Adipocyte (in vitro differentiated cells): ENCODE measurements around the gene CPZ.

ENCODE experiments used
- DNase-seq: peaks from one replicate; pipeline ENCODE4 v3.0.0-alpha.2; 2015; ENCODE audit warnings: low read depth
- H3K27me3 ChIP-seq: replicated peaks from 2 replicates; pipeline ENCODE4 v1.7.0; 2013; ENCODE audit warnings: mild to moderate bottlenecking, low read length, moderate library complexity; ENCODE audit not compliant: control insufficient read depth, insufficient read depth
- H3K36me3 ChIP-seq: 2 replicates; pipeline ENCODE4 v1.7.0; 2013; ENCODE audit warnings: low read length, mild to moderate bottlenecking, moderate library complexity; ENCODE audit not compliant: control insufficient read depth, insufficient read depth, severe bottlenecking
- H3K4me1 ChIP-seq: 2 replicates; pipeline ENCODE4 v1.7.0; 2013; ENCODE audit warnings: mild to moderate bottlenecking, low read length, moderate library complexity; ENCODE audit not compliant: control insufficient read depth, insufficient read depth
- H3K4me3 ChIP-seq: 2 replicates; pipeline ENCODE4 v1.7.0; 2013; ENCODE audit warnings: mild to moderate bottlenecking, low read length, moderate library complexity
- H3K9ac ChIP-seq: 2 replicates; pipeline ENCODE4 v1.7.0; 2013; ENCODE audit warnings: mild to moderate bottlenecking, low read length, moderate library complexity
- H3K9me3 ChIP-seq: 2 replicates; pipeline ENCODE4 v1.7.0; 2013; ENCODE audit warnings: mild to moderate bottlenecking, low read length, moderate library complexity; ENCODE audit not compliant: control insufficient read depth

The CPZ gene

GRCh38 chr4:8599657-8600056, 7.1 kb downstream of the CPZ start:
- H3K4me3 ChIP-seq: no peak overlapping the region
- peaks cover 9% of the 10 kb centered on the region for H3K4me1 ChIP-seq
- DNase-seq: peak; percentile 71
- H3K9ac ChIP-seq: no peak overlapping the region
- H3K9me3 ChIP-seq: no peaks in the 10 kb centered on the region
- peaks cover 3% of the 10 kb centered on the region for H3K36me3 ChIP-seq
- H3K27me3 ChIP-seq: no peaks in the 10 kb centered on the region

GRCh38 chr4:8600266-8600665, 7.7 kb downstream of the CPZ start:
- H3K4me3 ChIP-seq: no peak overlapping the region
- H3K27me3 ChIP-seq: no peaks in the 10 kb centered on the region
- peaks cover 5% of the 10 kb centered on the region for H3K4me1 ChIP-seq

GRCh38 chr4:8600686-8601085, 8.1 kb downstream of the CPZ start:
- H3K9me3 ChIP-seq: no peaks in the 10 kb centered on the region
- no peak for DNase-seq
- H3K9ac ChIP-seq: no peak overlapping the region
- H3K4me3 ChIP-seq: no peak overlapping the region
- no peaks in the 10 kb centered on the region for H3K27me3 ChIP-seq
- peaks cover 3% of the 10 kb centered on the region for H3K36me3 ChIP-seq
- H3K4me1 ChIP-seq: peaks cover 1% of the 10 kb centered on the region

More at GRCh38 chr4:8600266-8600665, 7.7 kb downstream of the CPZ start:
- Histone ChIP-seq H3K36me3 (peaks cover 3% of the 10 kb centered on the region), H3K9ac (no peak overlapping the region), H3K9me3 (no peaks in the 10 kb centered on the region)
- DNase-seq: no peak

GRCh38 chr4:8601086-8601485, 8.5 kb downstream of the CPZ start:
- no peak for DNase-seq
- Histone ChIP-seq H3K4me1 (no peaks in the 10 kb centered on the region), H3K9me3 (no peaks in the 10 kb centered on the region), H3K27me3 (no peaks in the 10 kb centered on the region), H3K36me3 (peaks cover 3% of the 10 kb centered on the region), H3K4me3 (no peak overlapping the region), H3K9ac (no peak overlapping the region)

GRCh38 chr4:8601556-8601955, 9.0 kb downstream of the CPZ start:
- H3K9ac ChIP-seq: no peak overlapping the region
- H3K4me3 ChIP-seq: no peak overlapping the region
- no peaks in the 10 kb centered on the region for H3K27me3 ChIP-seq

GRCh38 chr4:8602686-8603430, 10.3 kb downstream of the CPZ start:
- no peak overlapping the region for H3K9ac ChIP-seq
- H3K4me1 ChIP-seq: no peaks in the 10 kb centered on the region
- no peak overlapping the region for H3K4me3 ChIP-seq
- DNase-seq: no peak
- H3K9me3 ChIP-seq: no peaks in the 10 kb centered on the region
- H3K27me3 ChIP-seq: no peaks in the 10 kb centered on the region
- peaks cover 9% of the 10 kb centered on the region for H3K36me3 ChIP-seq

More at GRCh38 chr4:8601556-8601955, 9.0 kb downstream of the CPZ start:
- Histone ChIP-seq H3K36me3 (peaks cover 3% of the 10 kb centered on the region), H3K9me3 (no peaks in the 10 kb centered on the region), H3K4me1 (no peaks in the 10 kb centered on the region)
- no peak for DNase-seq

- Histone ChIP-seq H3K27me3 (no peaks in the 10 kb centered on the region), H3K9ac (no peak overlapping the region), H3K4me3 (no peak overlapping the region), H3K9me3 (no peaks in the 10 kb centered on the region), H3K4me1 (no peaks in the 10 kb centered on the region), H3K36me3 (peaks cover 9% of the 10 kb centered on the region)
- no peak for DNase-seq
Observed at GRCh38 chr4:8603931-8604330, 11.4 kb downstream of the CPZ start.

GRCh38 chr4:8605289-8605688, 12.7 kb downstream of the CPZ start:
- Histone ChIP-seq H3K36me3 (peaks cover 9% of the 10 kb centered on the region), H3K9me3 (no peaks in the 10 kb centered on the region), H3K4me3 (no peak overlapping the region), H3K9ac (no peak overlapping the region), H3K27me3 (peaks cover 2% of the 10 kb centered on the region), H3K4me1 (no peaks in the 10 kb centered on the region)
- no peak for DNase-seq

GRCh38 chr4:8606476-8606875, 13.9 kb downstream of the CPZ start:
- H3K9ac ChIP-seq: no peak overlapping the region
- no peak for DNase-seq

GRCh38 chr4:8606966-8607365, 14.4 kb downstream of the CPZ start:
- H3K4me3 ChIP-seq: no peak overlapping the region
- H3K4me1 ChIP-seq: no peaks in the 10 kb centered on the region
- peaks cover 4% of the 10 kb centered on the region for H3K27me3 ChIP-seq
- no peak overlapping the region for H3K9ac ChIP-seq
- no peaks in the 10 kb centered on the region for H3K9me3 ChIP-seq
- peaks cover 9% of the 10 kb centered on the region for H3K36me3 ChIP-seq
- DNase-seq: no peak

More at GRCh38 chr4:8606476-8606875, 13.9 kb downstream of the CPZ start:
- peaks cover 9% of the 10 kb centered on the region for H3K36me3 ChIP-seq
- no peaks in the 10 kb centered on the region for H3K4me1 ChIP-seq
- peaks cover 4% of the 10 kb centered on the region for H3K27me3 ChIP-seq
- H3K9me3 ChIP-seq: no peaks in the 10 kb centered on the region
- H3K4me3 ChIP-seq: no peak overlapping the region

GRCh38 chr4:8607603-8608481, 15.3 kb downstream of the CPZ start:
- peak; percentile 63 for DNase-seq
- H3K9ac ChIP-seq: no peak overlapping the region
- H3K9me3 ChIP-seq: no peaks in the 10 kb centered on the region
- H3K36me3 ChIP-seq: peaks cover 9% of the 10 kb centered on the region
- H3K27me3 ChIP-seq: peaks cover 4% of the 10 kb centered on the region
- no peak overlapping the region for H3K4me3 ChIP-seq
- no peaks in the 10 kb centered on the region for H3K4me1 ChIP-seq
